AG04450 (cell line): ENCODE data around the gene GABBR2. TPM values are rescaled to one million over a fixed set of nuclear protein-coding genes. Genes with fewer than 3 reads are reported as not detected.

ENCODE experiments used
- CTCF ChIA-PET: fragments of 300-600, 350-600 bp; formaldehyde crosslinking; extraction: SDS; loops from one replicate; lab custom pipeline; 2022; ENCODE audit warnings: antibody characterized with exemption, inconsistent platforms; lab: Charles Lee
- POLR2A ChIA-PET: fragments of 350-600 bp; formaldehyde crosslinking; extraction: SDS; loops from one replicate; lab custom pipeline; 2021; ENCODE audit warnings: antibody characterized with exemption, inconsistent platforms; lab: Yijun Ruan, JAX
- DNase-seq: peaks from one replicate; pipeline ENCODE4 v3.0.0-alpha.2; 2011; ENCODE audit warnings: low read depth, low spot score
- H3K27ac ChIP-seq: one replicate; pipeline ENCODE4 v1.5.1; 2012; ENCODE audit warnings: low read depth, low read length, control low read depth
- H3K27me3 ChIP-seq: one replicate; pipeline ENCODE4 v1.6.0; 2012; ENCODE audit warnings: low read length; ENCODE audit not compliant: control insufficient read depth, insufficient read depth
- H3K4me3 ChIP-seq: 2 replicates; pipeline ENCODE4 v1.5.1; 2011; ENCODE audit warnings: mild to moderate bottlenecking, low read depth, low read length, control low read depth
- H3K9me3 ChIP-seq: 2 replicates; pipeline ENCODE4 v1.5.1; 2012; ENCODE audit warnings: low read length; ENCODE audit not compliant: control insufficient read depth, insufficient read depth
- polyA plus RNA-seq: library from polyadenylated mRNA; depleted of rRNA; stranded (reverse); fragments of >200 nt; gene quantifications from 2 replicates; pipeline ENCODE4 v1.2.3, GENCODE V29; 2011
- TF ChIP-seq, protein P1 (sequence below): IDR thresholded peaks from 2 replicates; pipeline ENCODE4 v1.5.1; 2011; ENCODE audit warnings: low read depth, low read length, control low read depth, inconsistent platforms

The GABBR2 gene
- polyA plus RNA-seq, 1 experiment, result 2.4 TPM

DNA sequence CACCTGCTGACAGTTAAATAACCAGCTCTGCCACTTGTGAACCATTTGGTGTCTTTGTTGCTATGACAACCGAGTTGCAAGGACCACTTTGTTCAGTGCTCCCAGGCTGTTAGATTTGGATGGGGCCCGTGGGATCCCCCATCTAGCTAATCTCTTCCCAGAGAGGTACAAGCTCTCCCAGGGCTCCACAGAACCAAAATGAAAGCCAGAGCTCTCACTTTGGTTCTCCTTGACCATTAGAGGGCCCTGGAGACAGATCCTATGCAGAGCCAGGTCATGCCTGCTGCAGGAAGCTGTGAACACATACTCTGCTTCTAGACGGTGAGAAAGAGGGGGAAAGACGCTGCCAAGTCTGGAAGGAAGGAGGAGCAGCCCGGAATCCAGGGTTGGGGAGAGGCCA is 224.6 kb downstream of the GABBR2 start:
- TF ChIP-seq, protein P1, sequence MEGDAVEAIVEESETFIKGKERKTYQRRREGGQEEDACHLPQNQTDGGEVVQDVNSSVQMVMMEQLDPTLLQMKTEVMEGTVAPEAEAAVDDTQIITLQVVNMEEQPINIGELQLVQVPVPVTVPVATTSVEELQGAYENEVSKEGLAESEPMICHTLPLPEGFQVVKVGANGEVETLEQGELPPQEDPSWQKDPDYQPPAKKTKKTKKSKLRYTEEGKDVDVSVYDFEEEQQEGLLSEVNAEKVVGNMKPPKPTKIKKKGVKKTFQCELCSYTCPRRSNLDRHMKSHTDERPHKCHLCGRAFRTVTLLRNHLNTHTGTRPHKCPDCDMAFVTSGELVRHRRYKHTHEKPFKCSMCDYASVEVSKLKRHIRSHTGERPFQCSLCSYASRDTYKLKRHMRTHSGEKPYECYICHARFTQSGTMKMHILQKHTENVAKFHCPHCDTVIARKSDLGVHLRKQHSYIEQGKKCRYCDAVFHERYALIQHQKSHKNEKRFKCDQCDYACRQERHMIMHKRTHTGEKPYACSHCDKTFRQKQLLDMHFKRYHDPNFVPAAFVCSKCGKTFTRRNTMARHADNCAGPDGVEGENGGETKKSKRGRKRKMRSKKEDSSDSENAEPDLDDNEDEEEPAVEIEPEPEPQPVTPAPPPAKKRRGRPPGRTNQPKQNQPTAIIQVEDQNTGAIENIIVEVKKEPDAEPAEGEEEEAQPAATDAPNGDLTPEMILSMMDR, result peak; percentile 23
- ChIA-PET POLR2A (no interaction called here), CTCF (interaction anchor here (0.6 to 1.5 kb wide), 3 partner anchors 39 to 290 kb away, joined by 3 read pairs; no protein-coding TSS in a partner anchor)
- Histone ChIP-seq H3K27me3 (no peaks in the 10 kb centered on the region), H3K27ac (no peak overlapping the region), H3K4me3 (no peak overlapping the region), H3K9me3 (no peaks in the 10 kb centered on the region)
- no peak for DNase-seq

GRCh38 chr9:98482226-98482625 is 226.5 kb downstream of the GABBR2 start:
- DNase-seq, result no peak
- ChIA-PET POLR2A (no interaction called here), CTCF (interaction anchor here (1.1 to 1.8 kb wide), 2 partner anchors 293 to 294 kb away, joined by 3 to 7 read pairs; no protein-coding TSS in a partner anchor)
- TF ChIP-seq, protein P1, result no peak
- Histone ChIP-seq H3K27ac (no peak overlapping the region), H3K9me3 (no peaks in the 10 kb centered on the region), H3K4me3 (no peak overlapping the region), H3K27me3 (no peaks in the 10 kb centered on the region)

GRCh38 chr9:98481676-98482075 is 227.1 kb downstream of the GABBR2 start:
- TF ChIP-seq, protein P1, result no peak
- POLR2A ChIA-PET, result no interaction called here
- Histone ChIP-seq H3K9me3 (no peaks in the 10 kb centered on the region), H3K27me3 (no peaks in the 10 kb centered on the region), H3K27ac (no peak overlapping the region), H3K4me3 (no peak overlapping the region)
- DNase-seq, result no peak
- CTCF ChIA-PET, result interaction anchor here (1.5 to 1.8 kb wide), 2 partner anchors 11 to 294 kb away, joined by 3 to 7 read pairs; no protein-coding TSS in a partner anchor

- ChIA-PET CTCF (interaction anchor here (0.5 to 1.5 kb wide), 3 partner anchors 12 to 533 kb away, joined by 3 to 4 read pairs (median 3); no protein-coding TSS in a partner anchor), POLR2A (interaction anchor here (0.6 kb wide), 1 partner anchor 11 kb away, joined by 3 read pairs; no protein-coding TSS in a partner anchor)
- Histone ChIP-seq H3K27ac (no peak overlapping the region), H3K27me3 (no peaks in the 10 kb centered on the region), H3K9me3 (no peaks in the 10 kb centered on the region), H3K4me3 (no peak overlapping the region)
- TF ChIP-seq, protein P1, result no peak
- DNase-seq, result no peak
These were observed 228.5 kb downstream of the GABBR2 start for GRCh38 chr9:98479967-98480847.

- TF ChIP-seq, protein P1, result no peak
- ChIA-PET POLR2A (interaction anchor here (0.6 kb wide), 1 partner anchor 12 kb away, joined by 3 read pairs; no protein-coding TSS in a partner anchor), CTCF (no interaction called here)
- DNase-seq, result no peak
- Histone ChIP-seq H3K4me3 (no peak overlapping the region), H3K27ac (no peak overlapping the region), H3K27me3 (peaks cover 1% of the 10 kb centered on the region), H3K9me3 (no peaks in the 10 kb centered on the region)
These were observed 229.3 kb downstream of the GABBR2 start for GRCh38 chr9:98479449-98479848.
